T-cell (primary cell): Measurements from ENCODE around the gene CPSF4L. TPM values are rescaled to one million over a fixed set of nuclear protein-coding genes. Genes with fewer than 3 reads are reported as not detected.

Source experiments
- ATAC-seq, 4 experiments: fragments of 200-7000 bp in 3 of 4; fragments of 150-1000 bp in 1 of 4; cut with Tn5 transposase; replicated peaks in 1 of 4; 1 replicate in 3 of 4; 2 replicates in 1 of 4; pipeline ENCODE4 v1.10.0; 2021; ENCODE audit warnings: moderate library complexity in 3 of 4, mild to moderate bottlenecking in 2 of 4, moderate number of reproducible peaks in 1 of 4
- CTCF ChIA-PET, 2 donors: fragments of 300-600 bp; sonication (Branson Sonifier 250); formaldehyde crosslinking; loops; one replicate each; lab custom pipeline; 2022; ENCODE audit warnings: antibody characterized with exemption in 2 of 2; lab: Charles Lee
- POLR2A ChIA-PET, 2 donors: fragments of 300-600 bp; sonication (Branson Sonifier 250); formaldehyde crosslinking; loops; one replicate each; lab custom pipeline; 2022; ENCODE audit warnings: antibody characterized with exemption in 2 of 2; lab: Charles Lee
- DNase-seq, 35 experiments: peaks; one replicate each; pipeline versions ENCODE4 v3.0.0 to v3.0.0-alpha.2; 2013 to 2023
- H3K27ac ChIP-seq: one replicate; pipeline ENCODE4 v1.5.1; 2013; ENCODE audit warnings: low read length
- H3K27me3 ChIP-seq, 2 experiments: replicated peaks in 1 of 2; 1 replicate in 1 of 2; 2 replicates in 1 of 2; pipeline versions ENCODE4 v1.6.1 to v1.7.0; 2013; ENCODE audit warnings: low read length in 1 of 2, mixed read lengths in 1 of 2; ENCODE audit not compliant: control insufficient read depth in 2 of 2, insufficient read depth in 2 of 2; ENCODE audit errors: extremely low read depth in 1 of 2
- H3K36me3 ChIP-seq, 2 donors: 1 replicate in 1 of 2; 2 replicates in 1 of 2; pipeline versions ENCODE4 v1.6.1 to v1.7.0; 2013; ENCODE audit warnings: low read length in 1 of 2; ENCODE audit not compliant: control insufficient read depth in 2 of 2, insufficient read depth in 1 of 2; ENCODE audit errors: extremely low read depth in 1 of 2
- H3K4me1 ChIP-seq, 2 experiments: 1 replicate in 1 of 2; 2 replicates in 1 of 2; pipeline versions ENCODE4 v1.6.1 to v1.7.0; 2013; ENCODE audit warnings: low read length in 2 of 2, mixed read lengths in 1 of 2; ENCODE audit not compliant: insufficient read depth in 2 of 2, control insufficient read depth in 1 of 2; ENCODE audit errors: extremely low read depth in 1 of 2
- H3K4me3 ChIP-seq, 2 donors: 1 replicate in 1 of 2; 2 replicates in 1 of 2; pipeline versions ENCODE4 v1.5.1 to v1.7.0; 2013; ENCODE audit warnings: mild to moderate bottlenecking in 2 of 2, low read length in 1 of 2, moderate library complexity in 1 of 2; ENCODE audit not compliant: control insufficient read depth in 1 of 2; ENCODE audit errors: extremely low read depth in 1 of 2
- H3K9me3 ChIP-seq: 2 replicates; pipeline ENCODE4 v1.7.0; 2013
- H3K27ac Mint-ChIP-seq, 2 donors: one replicate each; pipeline ENCODE4 v1.8.0; 2020 to 2021; ENCODE audit warnings: mild to moderate bottlenecking in 2 of 2, mixed read lengths in 2 of 2
- H3K27me3 Mint-ChIP-seq, 2 donors: one replicate each; pipeline ENCODE4 v1.8.0; 2021 to 2022; ENCODE audit warnings: mixed read lengths in 2 of 2
- H3K36me3 Mint-ChIP-seq: one replicate; pipeline ENCODE4 v1.8.0; 2021; ENCODE audit warnings: mixed read lengths
- H3K4me1 Mint-ChIP-seq, 3 donors: one replicate each; pipeline ENCODE4 v1.8.0; 2020 to 2022; ENCODE audit warnings: mixed read lengths in 3 of 3, mild to moderate bottlenecking in 1 of 3
- H3K4me3 Mint-ChIP-seq, 3 donors: one replicate each; pipeline ENCODE4 v1.8.0; 2020 to 2022; ENCODE audit warnings: mild to moderate bottlenecking in 3 of 3, mixed read lengths in 3 of 3, moderate library complexity in 3 of 3
- H3K9me3 Mint-ChIP-seq, 3 donors: one replicate each; pipeline ENCODE4 v1.8.0; 2020 to 2022; ENCODE audit warnings: mixed read lengths in 3 of 3
- WGBS: methylation state at CpG from one replicate; pipeline ENCODE4 v1.1.5; 2013; ENCODE audit warnings: missing lambda C conversion rate; ENCODE audit not compliant: insufficient coverage; 5-methylcytosine and 5-hydroxymethylcytosine counted together
- total RNA-seq, 35 experiments: library from RNA in 6 of 35; stranded (reverse) in 6 of 35; fragments of 120-200 nt in 1 of 35; gene quantifications; one replicate each; pipeline versions ENCODE4 v1.2.1 to v1.2.4 and lab custom pipeline; 2013 to 2026

CPSF4L gene
- total RNA-seq, 5 donors from 2014 or later (not counting 1 experiment from before 2014, with no cell fraction given) = not detected

DNA sequence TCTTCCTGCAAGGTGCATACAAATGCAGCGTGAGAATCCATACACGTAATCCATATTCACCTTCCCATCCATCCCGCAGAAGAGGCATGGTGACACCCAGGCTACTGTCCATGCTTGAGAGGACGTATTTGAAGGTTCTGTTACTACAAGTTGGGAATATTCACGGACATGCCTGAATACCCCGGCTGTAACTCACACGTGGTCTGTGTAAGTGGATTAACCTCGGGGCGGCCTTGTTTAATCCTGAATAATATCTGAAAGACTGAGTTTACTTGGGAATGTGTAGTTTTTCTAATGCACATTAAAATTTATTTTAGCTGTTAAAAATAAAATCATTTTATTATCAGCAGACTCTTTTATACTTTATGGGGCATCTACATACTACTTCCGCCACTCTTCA, 13.1 kb downstream of the CPSF4L start:
- no peaks in the 10 kb centered on the region for H3K4me1 Mint-ChIP-seq
- H3K27ac ChIP-seq = no peak overlapping the region
- no peaks in the 10 kb centered on the region for H3K27me3 Mint-ChIP-seq
- peaks cover 0 to 22% of the 10 kb centered on the region in 2 donors for H3K36me3 ChIP-seq
- H3K27me3 ChIP-seq = no peaks in the 10 kb centered on the region
- 100% methylated on average over 2 of the region's 10 CpGs for WGBS
- H3K27ac Mint-ChIP-seq = no peak overlapping the region
- ChIA-PET POLR2A (no interaction called here), CTCF (no interaction called here)
- no peak for ATAC-seq
- H3K4me3 Mint-ChIP-seq = no peak overlapping the region
- H3K4me3 ChIP-seq = no peak overlapping the region
- H3K9me3 Mint-ChIP-seq = no peaks in the 10 kb centered on the region
- no peak for DNase-seq
- H3K36me3 Mint-ChIP-seq = peaks cover 14% of the 10 kb centered on the region
- H3K4me1 ChIP-seq = no peaks in the 10 kb centered on the region
- no peaks in the 10 kb centered on the region for H3K9me3 ChIP-seq

DNA sequence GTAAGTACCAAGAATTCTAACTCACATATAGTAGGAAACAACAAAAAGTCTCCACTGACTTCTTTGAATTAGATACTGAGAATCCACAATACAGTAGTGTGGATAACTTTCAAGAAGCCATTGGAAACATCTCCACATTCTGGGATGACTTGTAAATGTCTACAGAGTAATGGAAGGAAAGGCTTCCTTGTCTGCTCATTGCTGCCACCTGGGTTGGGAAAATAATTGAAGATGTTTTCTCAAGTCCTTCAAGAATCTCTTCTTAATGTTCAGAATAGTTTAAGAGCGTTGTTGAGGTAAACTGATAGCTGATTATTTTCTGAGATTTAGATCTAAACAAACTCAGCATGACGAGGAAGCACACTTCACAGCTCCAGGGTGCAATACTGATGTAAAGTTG, 14.0 kb downstream of the CPSF4L start:
- H3K4me3 ChIP-seq = no peak overlapping the region
- ChIA-PET CTCF (no interaction called here), POLR2A (no interaction called here)
- no peaks in the 10 kb centered on the region for H3K4me1 ChIP-seq
- no peaks in the 10 kb centered on the region for H3K4me1 Mint-ChIP-seq
- DNase-seq (no peak), ATAC-seq (no peak)
- no peak overlapping the region for H3K4me3 Mint-ChIP-seq
- H3K27me3 ChIP-seq = no peaks in the 10 kb centered on the region
- H3K9me3 ChIP-seq = no peaks in the 10 kb centered on the region
- H3K9me3 Mint-ChIP-seq = no peaks in the 10 kb centered on the region
- no peaks in the 10 kb centered on the region for H3K27me3 Mint-ChIP-seq
- H3K27ac Mint-ChIP-seq = no peak overlapping the region
- H3K36me3 Mint-ChIP-seq = peaks cover 15% of the 10 kb centered on the region
- WGBS = 93% methylated on average over 2 of the region's 2 CpGs
- H3K27ac ChIP-seq = no peak overlapping the region
- H3K36me3 ChIP-seq = peaks cover 0 to 27% of the 10 kb centered on the region in 2 donors

- Mint-ChIP-seq H3K36me3 (peaks cover 21% of the 10 kb centered on the region), H3K9me3 (no peaks in the 10 kb centered on the region), H3K27me3 (no peaks in the 10 kb centered on the region), H3K4me1 (peaks cover 49 to 54% (median 51%) of the 10 kb centered on the region in 3 donors), H3K4me3 (no peak overlapping the region), H3K27ac (no peak overlapping the region)
- Histone ChIP-seq H3K4me1 (peaks cover 14 to 16% of the 10 kb centered on the region in 2 experiments), H3K27ac (no peak overlapping the region), H3K36me3 (peaks cover 5 to 30% of the 10 kb centered on the region in 2 donors), H3K4me3 (no peak overlapping the region), H3K27me3 (no peaks in the 10 kb centered on the region), H3K9me3 (no peaks in the 10 kb centered on the region)
- CTCF ChIA-PET = no interaction called here
- POLR2A ChIA-PET = no interaction called here
- WGBS = 60% methylated on average over 1 of the region's 2 CpGs
- DNase-seq = no peak
- no peak for ATAC-seq
These were observed 21.1 kb downstream of the CPSF4L start for GRCh38 chr17:73240561-73240960.

GRCh38 chr17:73237714-73238113, 24.0 kb downstream of the CPSF4L start:
- H3K9me3 Mint-ChIP-seq = no peaks in the 10 kb centered on the region
- H3K4me1 ChIP-seq = peaks cover 18 to 26% of the 10 kb centered on the region in 2 experiments
- no peaks in the 10 kb centered on the region for H3K9me3 ChIP-seq
- peak overlapping the region; percentile 81 to 86 for H3K27ac Mint-ChIP-seq
- peak overlapping the region; percentile 56 for H3K27ac ChIP-seq
- peaks cover 63 to 68% (median 67%) of the 10 kb centered on the region in 3 donors for H3K4me1 Mint-ChIP-seq
- DNase-seq (peak in 1 of 35 experiments; percentile 13), ATAC-seq (peak; percentile 40 to 75 (median 50))
- H3K36me3 ChIP-seq = peaks cover 5 to 13% of the 10 kb centered on the region in 2 donors
- H3K36me3 Mint-ChIP-seq = peaks cover 24% of the 10 kb centered on the region
- H3K27me3 ChIP-seq = no peaks in the 10 kb centered on the region
- no peaks in the 10 kb centered on the region for H3K27me3 Mint-ChIP-seq
- WGBS = 21% methylated on average over 6 of the region's 6 CpGs
- H3K4me3 Mint-ChIP-seq = peak overlapping the region; percentile 10 to 62 (median 40)
- H3K4me3 ChIP-seq = no peak overlapping the region
- POLR2A ChIA-PET = no interaction called here
- CTCF ChIA-PET = no interaction called here

- no peak overlapping the region for H3K4me3 Mint-ChIP-seq
- no peaks in the 10 kb centered on the region for H3K9me3 ChIP-seq
- DNase-seq (no peak), ATAC-seq (no peak)
- POLR2A ChIA-PET = no interaction called here
- H3K27ac Mint-ChIP-seq = no peak overlapping the region
- H3K36me3 Mint-ChIP-seq = peaks cover 16% of the 10 kb centered on the region
- no peaks in the 10 kb centered on the region for H3K27me3 Mint-ChIP-seq
- H3K9me3 Mint-ChIP-seq = no peaks in the 10 kb centered on the region
- peaks cover 5 to 9% of the 10 kb centered on the region in 2 donors for H3K36me3 ChIP-seq
- no peaks in the 10 kb centered on the region for H3K27me3 ChIP-seq
- H3K4me3 ChIP-seq = no peak overlapping the region
- peaks cover 20 to 44% of the 10 kb centered on the region in 2 experiments for H3K4me1 ChIP-seq
- WGBS = 100% methylated on average over 9 of the region's 10 CpGs
- H3K4me1 Mint-ChIP-seq = peaks cover 67 to 70% (median 69%) of the 10 kb centered on the region in 3 donors
- CTCF ChIA-PET = interaction anchor here (0.7 to 1.0 kb wide), 3 partner anchors 8 to 510 kb away, joined by 3 to 8 read pairs (median 4); no protein-coding TSS in a partner anchor
- no peak overlapping the region for H3K27ac ChIP-seq
These were observed 26.9 kb downstream of the CPSF4L start for GRCh38 chr17:73234736-73235135.

DNA sequence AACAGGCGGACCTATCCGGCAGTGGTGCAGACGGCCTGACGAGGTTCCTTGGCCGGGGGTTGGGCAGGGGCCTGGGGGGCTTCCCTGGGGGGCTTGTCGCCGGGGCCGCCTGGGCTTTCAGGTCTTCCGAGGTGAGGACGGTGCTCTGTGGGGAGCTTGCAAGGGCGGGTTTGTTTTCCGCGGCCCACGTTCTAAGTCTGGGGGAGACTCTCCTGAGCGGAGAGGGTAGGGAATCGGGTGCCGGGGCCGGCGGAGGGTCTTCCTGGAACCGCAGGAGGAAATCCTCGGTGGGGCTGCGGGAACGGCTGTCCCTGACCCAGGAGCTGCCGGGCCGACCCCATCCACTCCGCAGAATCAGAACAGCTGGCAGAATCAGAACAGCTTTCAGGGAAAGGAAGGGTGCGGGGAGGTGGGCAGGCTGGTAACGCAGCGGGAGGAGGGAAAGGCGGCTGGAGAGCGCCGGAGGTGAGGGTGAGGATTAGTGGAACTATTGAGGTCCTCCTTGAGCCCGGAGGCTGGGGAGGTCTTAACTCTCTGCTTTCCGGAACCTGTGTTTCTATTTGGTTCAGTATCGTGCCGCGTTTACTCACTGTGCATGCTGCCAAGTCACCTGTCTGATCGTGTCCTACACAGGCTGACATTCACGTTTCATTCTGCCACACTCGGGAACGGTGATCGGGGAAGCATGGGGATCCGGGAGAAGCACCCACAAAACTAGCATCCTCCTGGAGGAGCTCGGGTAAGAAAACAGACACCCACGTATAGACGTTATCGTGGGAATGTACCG, 28.9 kb downstream of the CPSF4L start:
- H3K9me3 Mint-ChIP-seq = no peaks in the 10 kb centered on the region

More for the DNA sequence above, 28.9 kb downstream of the CPSF4L start:
- peak overlapping the region; percentile 59 for H3K27ac ChIP-seq
- ChIA-PET CTCF (interaction anchor here (0.8 to 2.3 kb wide), 4 partner anchors 10 to 41 kb away, joined by 4 to 16 read pairs (median 5); no protein-coding TSS in a partner anchor), POLR2A (no interaction called here)
- peaks cover 68 to 74% (median 70%) of the 10 kb centered on the region in 3 donors for H3K4me1 Mint-ChIP-seq
- H3K36me3 ChIP-seq = peaks cover 5 to 9% of the 10 kb centered on the region in 2 donors
- peak overlapping the region; percentile 92 to 97 (median 95) for H3K4me3 Mint-ChIP-seq
- peaks cover 11 to 49% of the 10 kb centered on the region in 2 experiments for H3K4me1 ChIP-seq
- no peaks in the 10 kb centered on the region for H3K27me3 Mint-ChIP-seq
- peak overlapping the region; percentile 96 to 98 for H3K27ac Mint-ChIP-seq
- under 1% methylated on average over 45 of the region's 48 CpGs for WGBS
- peak in 9 of 35 experiments; percentile 2 to 42 (median 19) for DNase-seq
- ATAC-seq = peak; percentile 31 to 47 (median 41)
- peak overlapping the region; percentile 74 to 100 for H3K4me3 ChIP-seq
- H3K9me3 ChIP-seq = no peaks in the 10 kb centered on the region
- peaks cover 14% of the 10 kb centered on the region for H3K36me3 Mint-ChIP-seq
- H3K27me3 ChIP-seq = no peaks in the 10 kb centered on the region
